ENCODE measurements around the gene NAALADL2.

Gene NAALADL2

DNA sequence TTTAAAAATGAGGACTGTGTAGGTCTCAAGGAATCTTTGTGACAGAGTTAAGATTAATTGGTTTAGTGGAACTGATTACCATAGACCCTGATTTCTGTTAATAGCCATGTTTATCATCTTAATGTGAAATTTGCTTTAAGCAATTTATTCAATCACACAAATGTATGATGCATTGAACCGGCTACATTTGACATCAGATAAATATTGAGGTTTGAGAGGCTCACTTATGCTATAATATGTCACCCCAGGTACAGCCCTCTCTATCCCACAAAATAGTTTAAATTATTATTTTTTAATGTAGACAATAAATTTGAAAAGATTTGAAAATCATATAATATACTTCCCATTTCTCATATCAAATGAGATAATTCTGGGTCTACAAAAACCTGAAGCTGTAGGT, 413.3 kb downstream of the NAALADL2 start:
- DNase-seq (ENCODE audit: low read depth): no peak
- TF ChIP-seq, protein P1, sequence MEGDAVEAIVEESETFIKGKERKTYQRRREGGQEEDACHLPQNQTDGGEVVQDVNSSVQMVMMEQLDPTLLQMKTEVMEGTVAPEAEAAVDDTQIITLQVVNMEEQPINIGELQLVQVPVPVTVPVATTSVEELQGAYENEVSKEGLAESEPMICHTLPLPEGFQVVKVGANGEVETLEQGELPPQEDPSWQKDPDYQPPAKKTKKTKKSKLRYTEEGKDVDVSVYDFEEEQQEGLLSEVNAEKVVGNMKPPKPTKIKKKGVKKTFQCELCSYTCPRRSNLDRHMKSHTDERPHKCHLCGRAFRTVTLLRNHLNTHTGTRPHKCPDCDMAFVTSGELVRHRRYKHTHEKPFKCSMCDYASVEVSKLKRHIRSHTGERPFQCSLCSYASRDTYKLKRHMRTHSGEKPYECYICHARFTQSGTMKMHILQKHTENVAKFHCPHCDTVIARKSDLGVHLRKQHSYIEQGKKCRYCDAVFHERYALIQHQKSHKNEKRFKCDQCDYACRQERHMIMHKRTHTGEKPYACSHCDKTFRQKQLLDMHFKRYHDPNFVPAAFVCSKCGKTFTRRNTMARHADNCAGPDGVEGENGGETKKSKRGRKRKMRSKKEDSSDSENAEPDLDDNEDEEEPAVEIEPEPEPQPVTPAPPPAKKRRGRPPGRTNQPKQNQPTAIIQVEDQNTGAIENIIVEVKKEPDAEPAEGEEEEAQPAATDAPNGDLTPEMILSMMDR (conservative IDR thresholded peaks at IDR 0.05; ENCODE audit: low read depth, low read length): no peak
- H3K4me3 ChIP-seq (ENCODE audit: low read length): no peak overlapping the region

DNA sequence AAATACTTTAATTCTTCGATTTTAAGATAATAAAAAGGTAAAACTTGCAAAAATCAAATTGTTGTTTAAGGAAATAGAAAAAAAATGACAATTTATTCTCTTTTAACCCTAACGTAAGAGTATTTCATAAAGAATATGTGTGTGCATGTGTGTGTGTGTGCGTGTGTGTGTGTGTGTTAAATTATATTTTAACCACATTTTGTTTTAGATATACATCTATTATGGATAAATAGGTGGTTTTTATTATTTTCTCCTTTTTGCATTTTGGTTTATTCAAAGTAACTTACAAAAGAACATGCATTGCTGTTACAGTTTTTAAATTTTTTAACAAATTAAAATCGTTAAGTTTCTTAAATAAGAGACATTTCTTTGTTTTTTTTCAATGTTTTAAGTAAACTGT, 414.4 kb downstream of the NAALADL2 start:
- DNase-seq (ENCODE audit: low read depth): no peak
- TF ChIP-seq, protein P1 (conservative IDR thresholded peaks at IDR 0.05; ENCODE audit: low read depth, low read length): no peak

DNA sequence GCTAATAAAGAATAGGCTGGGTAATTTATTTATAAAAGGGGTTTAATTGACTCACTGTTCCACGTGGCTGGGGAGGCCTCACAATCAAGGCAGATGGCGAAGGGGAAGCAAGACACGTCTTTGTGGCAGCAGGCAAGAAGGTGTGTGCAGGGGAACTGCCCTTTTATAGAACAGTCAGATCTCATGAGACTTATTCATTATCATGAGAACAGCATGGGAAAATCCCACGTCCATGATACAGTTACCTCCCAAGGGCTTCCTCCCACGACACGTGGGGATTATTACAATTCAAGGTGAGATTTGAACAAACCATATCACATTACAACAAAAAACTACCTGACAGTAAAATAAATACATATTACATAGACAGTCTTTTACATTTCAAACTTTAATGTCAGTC, 414.9 kb downstream of the NAALADL2 start:
- DNase-seq (ENCODE audit: low read depth): no peak
- H3K4me3 ChIP-seq (ENCODE audit: low read length): no peak overlapping the region
- TF ChIP-seq, protein P1 (conservative IDR thresholded peaks at IDR 0.05; ENCODE audit: low read depth, low read length): no peak

More for the DNA sequence above, 414.4 kb downstream of the NAALADL2 start:
- no peak overlapping the region for H3K4me3 ChIP-seq (ENCODE audit: low read length)

DNA sequence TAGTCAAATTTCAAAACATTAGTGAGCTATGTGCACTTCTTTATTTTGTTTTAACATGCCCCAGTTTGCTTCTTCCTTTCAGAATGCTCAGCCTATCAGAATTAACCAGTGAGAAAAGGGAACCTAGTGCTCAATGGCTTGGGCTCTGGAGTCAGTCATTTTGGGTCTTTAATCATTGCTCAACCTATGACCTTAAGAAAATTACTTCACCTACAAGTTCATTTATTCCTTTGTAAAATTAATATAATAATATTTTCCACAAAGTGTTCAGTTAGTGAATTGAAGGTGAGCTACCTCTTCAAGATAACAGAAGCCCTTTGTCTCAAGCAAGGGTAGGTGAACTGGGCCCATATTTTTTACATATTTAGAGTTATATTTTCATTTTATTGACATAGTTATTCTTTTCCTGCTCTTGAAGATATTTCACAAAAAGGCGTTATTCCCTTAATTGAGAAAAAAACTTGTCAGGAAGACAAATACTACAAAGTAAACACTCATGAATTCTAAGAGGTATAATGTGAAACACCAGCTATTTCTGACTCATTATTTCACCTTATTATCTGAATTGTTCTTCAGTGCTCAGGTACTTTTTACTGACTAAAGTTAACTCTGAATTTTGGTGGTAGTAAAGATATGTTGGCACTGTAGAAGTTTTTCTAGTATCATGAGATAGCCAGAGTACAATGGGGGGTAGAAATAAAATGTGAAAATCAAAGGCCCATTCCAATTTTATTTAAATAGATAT, 415.5 kb downstream of the NAALADL2 start:
- DNase-seq (ENCODE audit: low read depth): no peak

DNA sequence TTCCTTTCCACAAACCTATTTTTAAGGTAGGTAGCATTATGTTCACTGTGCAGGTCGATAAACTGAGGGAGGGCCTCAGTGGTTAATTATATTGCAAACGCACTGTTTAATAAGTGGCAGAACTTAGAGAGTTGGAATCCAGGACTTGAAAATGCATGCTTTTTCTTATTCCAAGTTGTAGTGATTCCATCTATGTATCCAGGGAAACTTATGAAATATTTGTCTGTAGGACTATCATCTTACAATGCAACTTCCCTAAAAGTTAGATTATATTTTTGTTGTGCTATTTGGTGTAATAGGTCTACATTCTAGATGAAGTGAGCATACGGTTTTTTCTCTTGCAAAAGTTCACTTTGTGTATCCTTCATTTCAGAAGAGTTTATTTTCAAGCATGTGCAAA, 419.5 kb downstream of the NAALADL2 start:
- no peak for DNase-seq (ENCODE audit: low read depth)
- TF ChIP-seq, protein P1 (conservative IDR thresholded peaks at IDR 0.05; ENCODE audit: low read depth, low read length): no peak
- H3K4me3 ChIP-seq (ENCODE audit: low read length): no peak overlapping the region

More for the DNA sequence above, 415.5 kb downstream of the NAALADL2 start:
- TF ChIP-seq, protein P1 (conservative IDR thresholded peaks at IDR 0.05; ENCODE audit: low read depth, low read length): no peak
- H3K4me3 ChIP-seq (ENCODE audit: low read length): no peak overlapping the region

DNA sequence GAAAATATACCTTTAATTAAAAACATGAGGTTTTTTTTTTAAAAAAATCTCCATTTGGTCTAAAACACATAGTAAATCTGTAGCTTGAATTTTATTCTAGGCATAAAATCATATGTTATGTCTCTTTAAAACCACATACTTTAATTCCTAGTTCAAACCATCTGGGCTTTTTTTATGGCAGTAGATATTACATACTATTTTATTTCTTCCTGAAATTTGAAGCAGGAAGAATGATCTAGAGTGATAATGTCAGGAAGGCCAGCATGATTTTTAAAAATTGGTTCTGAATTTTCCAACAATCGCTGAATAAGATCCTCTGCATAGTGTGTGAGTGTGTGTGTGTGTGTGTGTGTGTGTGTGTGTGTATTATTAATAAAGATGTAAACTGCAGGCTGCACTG, 420.3 kb downstream of the NAALADL2 start:
- no peak overlapping the region for H3K4me3 ChIP-seq (ENCODE audit: low read length)
- no peak for DNase-seq (ENCODE audit: low read depth)
- TF ChIP-seq, protein P1 (conservative IDR thresholded peaks at IDR 0.05; ENCODE audit: low read depth, low read length): no peak

DNA sequence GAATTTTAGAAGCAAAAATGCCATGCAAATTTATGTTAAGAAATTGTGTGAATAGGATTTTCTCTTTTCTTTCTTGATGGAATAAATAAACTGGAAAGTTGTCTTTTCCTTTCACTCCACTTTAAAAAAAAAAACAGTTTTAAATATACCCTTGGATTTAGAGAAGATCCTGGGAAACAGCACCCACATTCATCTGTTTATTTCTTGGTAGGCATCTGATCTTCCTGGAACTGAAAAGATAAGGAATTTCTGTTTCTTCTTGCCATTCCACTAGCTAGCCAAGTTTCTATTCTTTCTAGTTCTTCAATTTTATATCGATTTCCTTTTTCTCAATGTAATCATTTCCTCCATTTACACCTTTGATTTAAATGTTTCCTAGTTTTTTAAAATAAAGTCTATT, 420.8 kb downstream of the NAALADL2 start:
- no peak overlapping the region for H3K4me3 ChIP-seq (ENCODE audit: low read length)
- no peak for DNase-seq (ENCODE audit: low read depth)
- TF ChIP-seq, protein P1 (conservative IDR thresholded peaks at IDR 0.05; ENCODE audit: low read depth, low read length): no peak

All from retinal pigment epithelial cell (primary cell).